Keratinocyte (primary cell): ENCODE results near the gene TAOK1. TPM values are rescaled to one million over a fixed set of nuclear protein-coding genes. Genes with fewer than 3 reads are reported as not detected.

Experiments
- DNase-seq: peaks from one replicate; pipeline ENCODE4 v3.0.0-alpha.2; 2011; ENCODE audit warnings: low read depth, missing footprints, low spot score
- FAIRE-seq: peaks from 2 replicates; lab custom pipeline; 2011; peaks lifted over from hg19 to GRCh38; lab: Jason Lieb, UNC
- H2AFZ ChIP-seq: 2 replicates; pipeline ENCODE4 v1.6.0; 2012; ENCODE audit warnings: low read length, control low read depth, inconsistent platforms; ENCODE audit not compliant: control insufficient read depth
- H3K27ac ChIP-seq: 2 replicates; pipeline ENCODE4 v1.5.1; 2011; ENCODE audit warnings: low read length; ENCODE audit not compliant: control insufficient read depth, insufficient read depth
- H3K27me3 ChIP-seq: 3 replicates; pipeline ENCODE4 v1.6.0; 2011; ENCODE audit warnings: low read length; ENCODE audit not compliant: control insufficient read depth, insufficient read depth; ENCODE audit errors: extremely low read depth
- H3K36me3 ChIP-seq, 2 experiments: 2 replicates in 1 of 2; 3 replicates in 1 of 2; pipeline ENCODE4 v1.5.1; 2011; ENCODE audit warnings: low read length in 2 of 2, mild to moderate bottlenecking in 1 of 2; ENCODE audit not compliant: control insufficient read depth in 2 of 2, insufficient read depth in 2 of 2; ENCODE audit errors: extremely low read depth in 1 of 2
- H3K4me1 ChIP-seq: 3 replicates; pipeline ENCODE4 v1.5.1; 2011; ENCODE audit warnings: low read length; ENCODE audit not compliant: control insufficient read depth, insufficient read depth; ENCODE audit errors: extremely low read depth
- H3K4me2 ChIP-seq: 3 replicates; pipeline ENCODE4 v1.6.0; 2011; ENCODE audit warnings: low read depth, low read length; ENCODE audit not compliant: control insufficient read depth, insufficient read depth; ENCODE audit errors: extremely low read depth
- H3K4me3 ChIP-seq, 3 experiments: fragments of 200-600 bp in 1 of 3; sonication (generic) in 1 of 3; 2 replicates in 2 of 3; 3 replicates in 1 of 3; pipeline ENCODE4 v1.5.1; 2011 to 2016; ENCODE audit warnings: low read length in 3 of 3, mild to moderate bottlenecking in 3 of 3, control low read depth in 2 of 3, inconsistent platforms in 1 of 3, low read depth in 1 of 3, mixed read lengths in 1 of 3, mixed run types in 1 of 3, moderate library complexity in 1 of 3; ENCODE audit not compliant: control insufficient read depth in 2 of 3, insufficient read depth in 2 of 3; ENCODE audit errors: extremely low read depth in 1 of 3
- H3K79me2 ChIP-seq: 2 replicates; pipeline ENCODE4 v1.6.0; 2012; ENCODE audit warnings: low read length; ENCODE audit not compliant: control insufficient read depth, insufficient read depth
- H3K9ac ChIP-seq: 3 replicates; pipeline ENCODE4 v1.6.0; 2011; ENCODE audit warnings: low read length; ENCODE audit not compliant: control insufficient read depth, insufficient read depth; ENCODE audit errors: extremely low read depth
- H3K9me1 ChIP-seq: 3 replicates; pipeline ENCODE4 v1.6.0; 2011; ENCODE audit warnings: low read length; ENCODE audit not compliant: control insufficient read depth, insufficient read depth; ENCODE audit errors: extremely low read depth
- H3K9me3 ChIP-seq: 2 replicates; pipeline ENCODE4 v1.5.1; 2012; ENCODE audit warnings: low read depth, low read length; ENCODE audit not compliant: control insufficient read depth
- H4K20me1 ChIP-seq: 3 replicates; pipeline ENCODE4 v1.6.0; 2011; ENCODE audit warnings: low read length; ENCODE audit not compliant: control insufficient read depth, insufficient read depth; ENCODE audit errors: extremely low read depth
- EZH2 ChIP-seq: IDR thresholded peaks from one replicate; pipeline ENCODE4 v1.6.1; 2012; ENCODE audit warnings: inconsistent platforms, mild to moderate bottlenecking, low read length, moderate library complexity
- dilution Hi-C: fragments of 300-500 bp; cut with MboI; formaldehyde crosslinking; loops from one replicate; pipeline ENCODE4 v1.7.0; 2020; ENCODE audit warnings: low sequenced_read_pairs; ENCODE audit not compliant: extremely low pct_ligation_motif_present
- polyA plus RNA-seq, 5 experiments: library from polyadenylated mRNA; depleted of rRNA in 3 of 5; stranded (reverse) in 3 of 5; stranded (forward) in 1 of 5; unstranded in 1 of 5; fragments of >200 nt; gene quantifications; 1 replicate in 1 of 5; 2 replicates in 3 of 5; 3 replicates in 1 of 5; pipeline versions ENCODE4 v1.2.1 to v1.2.3, GENCODE V29; 2011 to 2012; ENCODE audit warnings: missing spikeins in 2 of 5, low read depth in 1 of 5, low replicate concordance in 1 of 5
- TF ChIP-seq, protein P1 (sequence below), 3 experiments: IDR thresholded peaks in 1 of 3; conservative IDR thresholded peaks in 1 of 3; optimal IDR thresholded peaks in 1 of 3; 2 replicates in 2 of 3; 3 replicates in 1 of 3; pipeline versions ENCODE3 to v1.5.1; 2011; ENCODE audit warnings: low read length in 3 of 3, mild to moderate bottlenecking in 3 of 3, moderate library complexity in 2 of 3, control low read depth in 1 of 3, inconsistent platforms in 1 of 3; ENCODE audit not compliant: insufficient read depth in 2 of 3; ENCODE audit errors: extremely low read depth in 1 of 3

Gene TAOK1
- polyA plus RNA-seq, 1 donor (not counting 4 experiments of a cell fraction or from before 2014, with no cell fraction given), result 26.7 TPM

DNA sequence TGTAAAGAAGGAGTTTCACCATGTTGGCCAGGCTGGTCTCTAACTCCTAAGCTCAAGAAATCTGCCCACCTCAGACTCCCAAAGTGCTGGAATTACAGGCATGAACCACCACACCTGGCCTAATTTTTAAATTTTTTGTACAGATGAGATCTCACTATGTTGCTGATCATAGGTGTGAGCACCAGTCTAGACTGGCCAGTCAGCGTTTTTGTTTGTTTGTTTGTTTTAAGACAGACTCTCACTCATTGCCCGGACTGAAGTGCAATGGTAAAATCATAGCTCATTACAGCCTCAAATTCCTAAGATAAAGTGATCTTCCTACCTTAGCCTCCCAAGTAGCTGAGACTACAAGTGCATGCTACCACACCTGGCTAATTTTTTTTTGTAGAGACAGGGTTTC is 38.0 kb upstream of the TAOK1 start:
- no peak overlapping the region for H3K4me2 ChIP-seq
- no peak overlapping the region for H3K9ac ChIP-seq
- no peaks in the 10 kb centered on the region for H3K79me2 ChIP-seq
- H3K4me3 ChIP-seq, result no peak overlapping the region
- no peak for FAIRE-seq
- no peaks in the 10 kb centered on the region for H3K36me3 ChIP-seq
- H3K4me1 ChIP-seq, result no peaks in the 10 kb centered on the region
- H4K20me1 ChIP-seq, result no peaks in the 10 kb centered on the region
- dilution Hi-C loops, result no loop called here
- H3K9me3 ChIP-seq, result no peaks in the 10 kb centered on the region
- no peaks in the 10 kb centered on the region for H3K9me1 ChIP-seq
- no peak overlapping the region for H2AFZ ChIP-seq
- no peak for DNase-seq
- H3K27me3 ChIP-seq, result no peaks in the 10 kb centered on the region
- no peak overlapping the region for H3K27ac ChIP-seq
- no peak for TF ChIP-seq EZH2
- TF ChIP-seq, protein P1, sequence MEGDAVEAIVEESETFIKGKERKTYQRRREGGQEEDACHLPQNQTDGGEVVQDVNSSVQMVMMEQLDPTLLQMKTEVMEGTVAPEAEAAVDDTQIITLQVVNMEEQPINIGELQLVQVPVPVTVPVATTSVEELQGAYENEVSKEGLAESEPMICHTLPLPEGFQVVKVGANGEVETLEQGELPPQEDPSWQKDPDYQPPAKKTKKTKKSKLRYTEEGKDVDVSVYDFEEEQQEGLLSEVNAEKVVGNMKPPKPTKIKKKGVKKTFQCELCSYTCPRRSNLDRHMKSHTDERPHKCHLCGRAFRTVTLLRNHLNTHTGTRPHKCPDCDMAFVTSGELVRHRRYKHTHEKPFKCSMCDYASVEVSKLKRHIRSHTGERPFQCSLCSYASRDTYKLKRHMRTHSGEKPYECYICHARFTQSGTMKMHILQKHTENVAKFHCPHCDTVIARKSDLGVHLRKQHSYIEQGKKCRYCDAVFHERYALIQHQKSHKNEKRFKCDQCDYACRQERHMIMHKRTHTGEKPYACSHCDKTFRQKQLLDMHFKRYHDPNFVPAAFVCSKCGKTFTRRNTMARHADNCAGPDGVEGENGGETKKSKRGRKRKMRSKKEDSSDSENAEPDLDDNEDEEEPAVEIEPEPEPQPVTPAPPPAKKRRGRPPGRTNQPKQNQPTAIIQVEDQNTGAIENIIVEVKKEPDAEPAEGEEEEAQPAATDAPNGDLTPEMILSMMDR (optimal IDR thresholded peaks at IDR 0.05 in 1 of 3, IDR thresholded peaks at IDR 0.05 in 1 of 3, conservative IDR thresholded peaks at IDR 0.05 in 1 of 3; ENCODE audit: extremely low read depth in 1 of 3, insufficient read depth in 2 of 3, low read length in 3 of 3), result no peak

DNA sequence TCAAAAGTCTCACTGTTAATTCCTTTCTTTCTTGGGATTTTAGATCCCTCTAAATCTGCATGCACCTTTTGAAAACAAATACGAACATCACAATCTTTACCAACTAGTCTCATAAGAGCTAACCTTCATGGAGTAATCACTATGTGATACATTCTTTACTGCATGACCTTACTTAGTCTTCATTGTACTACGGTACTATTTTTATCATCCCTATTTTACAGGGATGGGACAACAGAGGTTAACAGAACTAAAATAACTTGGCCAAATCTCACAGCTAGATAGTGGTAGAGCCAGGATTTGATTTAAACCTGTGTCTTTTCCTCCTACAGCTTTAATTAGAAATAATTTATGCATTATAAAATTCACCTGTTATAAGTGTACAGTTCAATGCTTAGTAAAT is 32.9 kb upstream of the TAOK1 start:
- dilution Hi-C loops, result no loop called here
- no peak for FAIRE-seq
- Histone ChIP-seq H4K20me1 (no peaks in the 10 kb centered on the region), H3K9me3 (no peaks in the 10 kb centered on the region), H3K4me2 (no peak overlapping the region), H2AFZ (no peak overlapping the region), H3K27me3 (no peaks in the 10 kb centered on the region), H3K9me1 (no peaks in the 10 kb centered on the region), H3K36me3 (no peaks in the 10 kb centered on the region), H3K4me1 (no peaks in the 10 kb centered on the region), H3K79me2 (no peaks in the 10 kb centered on the region), H3K27ac (no peak overlapping the region), H3K4me3 (no peak overlapping the region), H3K9ac (no peak overlapping the region)
- TF ChIP-seq, protein P1 (optimal IDR thresholded peaks at IDR 0.05 in 1 of 3, IDR thresholded peaks at IDR 0.05 in 1 of 3, conservative IDR thresholded peaks at IDR 0.05 in 1 of 3; ENCODE audit: extremely low read depth in 1 of 3, insufficient read depth in 2 of 3, low read length in 3 of 3), result no peak
- TF ChIP-seq EZH2, result no peak
- DNase-seq, result no peak
